GM23338 (cell line): Measurements from ENCODE around the gene AQP1. TPM values are rescaled to one million over a fixed set of nuclear protein-coding genes. Genes with fewer than 3 reads are reported as not detected.

ENCODE experiments used
- ATAC-seq: fragments of 200-7000 bp; cut with Tn5 transposase; 3 replicates; pipeline ENCODE4 v1.9.1; 2020
- DNase-seq: peaks from one replicate; pipeline ENCODE4 v3.0.0-alpha.2; 2015; ENCODE audit warnings: low spot score
- H2AFZ ChIP-seq: fragments of 200-600 bp; sonication (generic); 2 replicates; pipeline ENCODE4 v1.8.0; 2016; ENCODE audit warnings: antibody characterized with exemption, mild to moderate bottlenecking, moderate library complexity
- H3F3A ChIP-seq: fragments of 200-600 bp; sonication (generic); replicated peaks from 2 replicates; pipeline ENCODE4 v1.8.0; 2017; ENCODE audit warnings: antibody characterized with exemption, mixed run types, low read depth
- H3K27ac ChIP-seq: fragments of 200-600 bp; sonication (generic); 2 replicates; pipeline ENCODE4 v1.6.1; 2016; ENCODE audit warnings: low read depth
- H3K27me3 ChIP-seq: fragments of 200-600 bp; sonication (generic); 2 replicates; pipeline ENCODE4 v1.8.0; 2016; ENCODE audit warnings: mild to moderate bottlenecking, mixed run types, moderate library complexity; ENCODE audit not compliant: insufficient read depth
- H3K36me3 ChIP-seq: fragments of 200-600 bp; sonication (generic); 2 replicates; pipeline ENCODE4 v1.8.0; 2016; ENCODE audit warnings: mild to moderate bottlenecking; ENCODE audit not compliant: insufficient read depth
- H3K4me1 ChIP-seq: fragments of 200-600 bp; sonication (generic); 2 replicates; pipeline ENCODE4 v1.8.0; 2016; ENCODE audit warnings: mild to moderate bottlenecking, moderate library complexity; ENCODE audit not compliant: insufficient read depth
- H3K4me2 ChIP-seq: fragments of 200-600 bp; sonication (generic); 2 replicates; pipeline ENCODE4 v1.7.1; 2017; ENCODE audit warnings: mixed run types
- H3K4me3 ChIP-seq: fragments of 200-600 bp; sonication (generic); 2 replicates; pipeline ENCODE4 v1.6.1; 2016; ENCODE audit warnings: mixed run types
- H3K79me2 ChIP-seq: fragments of 200-600 bp; sonication (generic); replicated peaks from 2 replicates; pipeline ENCODE4 v1.8.0; 2017; ENCODE audit warnings: mild to moderate bottlenecking; ENCODE audit not compliant: insufficient read depth
- H3K9me2 ChIP-seq: fragments of 200-600 bp; sonication (generic); 2 replicates; pipeline ENCODE4 v1.8.0; 2017; ENCODE audit not compliant: insufficient read depth
- H4K20me1 ChIP-seq: fragments of 200-600 bp; sonication (generic); replicated peaks from 2 replicates; pipeline ENCODE4 v1.8.0; 2017; ENCODE audit warnings: mild to moderate bottlenecking; ENCODE audit not compliant: insufficient read depth
- H3K27ac Mint-ChIP-seq: 2 replicates; pipeline ENCODE4 v1.8.0; 2020; ENCODE audit warnings: inconsistent platforms, mild to moderate bottlenecking, moderate library complexity, mixed read lengths
- H3K27me3 Mint-ChIP-seq: 3 replicates; pipeline ENCODE4 v1.8.0; 2022; ENCODE audit warnings: low read depth, mild to moderate bottlenecking, moderate library complexity, mixed read lengths, inconsistent platforms; ENCODE audit not compliant: insufficient read depth, poor library complexity
- H3K36me3 Mint-ChIP-seq: 3 replicates; pipeline ENCODE4 v1.8.0; 2021; ENCODE audit warnings: low read depth, mild to moderate bottlenecking, inconsistent platforms, moderate library complexity, mixed read lengths
- H3K4me1 Mint-ChIP-seq: 3 replicates; pipeline ENCODE4 v1.8.0; 2020; ENCODE audit warnings: mild to moderate bottlenecking, inconsistent platforms, mixed read lengths
- H3K4me3 Mint-ChIP-seq: 3 replicates; pipeline ENCODE4 v1.8.0; 2021; ENCODE audit warnings: moderate library complexity, mild to moderate bottlenecking, inconsistent platforms, mixed read lengths
- H3K9me3 Mint-ChIP-seq: 3 replicates; pipeline ENCODE4 v1.8.0; 2020; ENCODE audit warnings: moderate library complexity, mild to moderate bottlenecking, inconsistent platforms, mixed read lengths
- CREB1 ChIP-seq: fragments of 250-450 bp; sonication (Bioruptor Pico); IDR thresholded peaks from 2 replicates; pipeline ENCODE4 v1.5.0; 2020; ENCODE audit warnings: low read depth, mild to moderate bottlenecking, moderate library complexity
- CTCF ChIP-seq, 2 experiments: fragments of 200-600 bp in 1 of 2; sonication (generic) in 1 of 2; conservative IDR thresholded peaks; 2 replicates each; pipeline versions ENCODE4 v1.5.1 to v1.6.1; 2016 to 2017; ENCODE audit warnings: antibody characterized with exemption in 2 of 2, low read depth in 2 of 2, mild to moderate bottlenecking in 2 of 2, moderate library complexity in 1 of 2
- ETS1 ChIP-seq: IDR thresholded peaks from 2 replicates; pipeline ENCODE4 v1.6.1; 2016; ENCODE audit warnings: antibody characterized with exemption
- EZH2 ChIP-seq: fragments of 200-600 bp; sonication (generic); IDR thresholded peaks from one replicate; pipeline ENCODE4 v1.8.0; 2017; ENCODE audit warnings: antibody characterized with exemption, mild to moderate bottlenecking, low read depth; ENCODE audit not compliant: unreplicated experiment
- EZH2phosphoT487 ChIP-seq: fragments of 200-600 bp; sonication (generic); IDR thresholded peaks from one replicate; pipeline ENCODE4 v1.8.1; 2018; ENCODE audit warnings: antibody characterized with exemption; ENCODE audit not compliant: unreplicated experiment
- JUNB ChIP-seq: IDR thresholded peaks from one replicate; pipeline ENCODE4 v1.6.1; 2016; ENCODE audit warnings: antibody characterized with exemption; ENCODE audit not compliant: unreplicated experiment
- NANOG ChIP-seq: IDR thresholded peaks from 2 replicates; pipeline ENCODE4 v1.6.1; 2016; ENCODE audit warnings: antibody characterized with exemption, borderline replicate concordance
- POLR2AphosphoS5 ChIP-seq: IDR thresholded peaks from 2 replicates; pipeline ENCODE4 v1.6.1; 2016; ENCODE audit warnings: antibody characterized with exemption, low read depth
- REST ChIP-seq: IDR thresholded peaks from one replicate; pipeline ENCODE4 v1.6.1; 2018; ENCODE audit warnings: antibody characterized with exemption; ENCODE audit not compliant: unreplicated experiment
- STAT1 ChIP-seq: IDR thresholded peaks from one replicate; pipeline ENCODE4 v1.6.1; 2016; ENCODE audit warnings: antibody characterized with exemption; ENCODE audit not compliant: unreplicated experiment
- ZNF114 ChIP-seq: fragments of 250-450 bp; sonication (Bioruptor Pico); IDR thresholded peaks from 2 replicates; pipeline ENCODE4 v1.5.0; 2020; ENCODE audit warnings: mild to moderate bottlenecking, moderate library complexity
- ZNF331 ChIP-seq: fragments of 250-450 bp; sonication (Bioruptor Pico); IDR thresholded peaks from 2 replicates; pipeline ENCODE4 v1.5.0; 2020; ENCODE audit warnings: low read depth, mild to moderate bottlenecking, moderate library complexity
- ZNF462 ChIP-seq: fragments of 250-450 bp; sonication (Bioruptor Pico); IDR thresholded peaks from 2 replicates; pipeline ENCODE4 v1.5.0; 2020; ENCODE audit warnings: mild to moderate bottlenecking, moderate library complexity
- polyA plus RNA-seq: library from polyadenylated mRNA; unstranded; fragments of >200 nt; fragmentation: Nextera tagmentation; extraction: Ambion mirVana; gene quantifications from 2 replicates; pipeline ENCODE4 v1.2.1, GENCODE V29; 2016
- total RNA-seq: library from RNA; depleted of rRNA; stranded (reverse); fragments of >200 nt; shearing (Covaris generic); gene quantifications from 2 replicates; pipeline ENCODE4 v1.2.3, GENCODE V29; 2014

Gene AQP1
- total and polyA plus RNA-seq, 2 experiments from 2014 or later = 0.28 TPM; not detected in 1

GRCh38 chr7:30931929-30932540 is 20.4 kb downstream of the AQP1 start:
- Histone ChIP-seq H3K27ac (no peak overlapping the region), H4K20me1 (no peaks in the 10 kb centered on the region), H3K9me2 (peaks cover 6% of the 10 kb centered on the region; the same call in 1 of the 2 replicates), H3K79me2 (no peaks in the 10 kb centered on the region), H3K27me3 (no peaks in the 10 kb centered on the region), H3K4me3 (no peak overlapping the region), H3K4me1 (0 out of 2 replicates have a peak, but pooled peaks cover 6% of the 10 kb centered on the region), H3K4me2 (no peak overlapping the region), H3K36me3 (no peaks in the 10 kb centered on the region), H3F3A (no peaks in the 10 kb centered on the region), H2AFZ (no peak overlapping the region)
- no peaks in the 10 kb centered on the region for H3K9me3 Mint-ChIP-seq
- H3K4me3 Mint-ChIP-seq = no peak overlapping the region
- DNase-seq = no peak
- no peak for ATAC-seq
- H3K4me1 Mint-ChIP-seq = peaks cover 7% of the 10 kb centered on the region; the same call in 2 of the 3 replicates
- H3K36me3 Mint-ChIP-seq = no peaks in the 10 kb centered on the region
- H3K27me3 Mint-ChIP-seq = peaks cover 10% of the 10 kb centered on the region
- H3K27ac Mint-ChIP-seq = no peak overlapping the region
- TF ChIP-seq ZNF331 = no peak
- TF ChIP-seq EZH2phosphoT487 = no peak
- no peak for TF ChIP-seq CTCF (conservative IDR thresholded peaks at IDR 0.05; ENCODE audit: low read depth in 2 of 2)
- no peak for TF ChIP-seq ETS1
- no peak for TF ChIP-seq ZNF114
- no peak for TF ChIP-seq REST
- no peak for TF ChIP-seq STAT1
- TF ChIP-seq CREB1 = no peak
- no peak for TF ChIP-seq EZH2
- no peak for TF ChIP-seq JUNB
- no peak for TF ChIP-seq POLR2AphosphoS5
- TF ChIP-seq NANOG = no peak
- TF ChIP-seq ZNF462 (CRISPR knock-in tag) = no peak
